K562 (cell line): Measurements from ENCODE around the gene KLHDC10. TPM values are rescaled to one million over a fixed set of nuclear protein-coding genes. Genes with fewer than 3 reads are reported as not detected.

Experiments used
- ATF7 ChIP-seq: fragments of 450-650 bp; IDR thresholded peaks from 2 replicates; pipeline ENCODE4 v1.7.1; 2014; ENCODE audit warnings: mild to moderate bottlenecking, moderate library complexity
- BRF2 ChIP-seq: IDR thresholded peaks from 3 replicates; pipeline ENCODE4 v1.6.1; 2011; ENCODE audit warnings: borderline replicate concordance, mild to moderate bottlenecking; ENCODE audit not compliant: insufficient read length, insufficient read depth
- DEAF1 ChIP-seq: fragments of 450-650 bp; formaldehyde crosslinking; IDR thresholded peaks from 2 replicates; pipeline ENCODE4 v1.4.0; 2020; ENCODE audit warnings: mild to moderate bottlenecking, moderate library complexity
- EHMT2 ChIP-seq: fragments of 450-650 bp; IDR thresholded peaks from 2 replicates; pipeline ENCODE4 v1.6.1; 2018; ENCODE audit warnings: antibody characterized with exemption
- FOXP4 ChIP-seq: sonication (generic); formaldehyde crosslinking; IDR thresholded peaks from 2 replicates; pipeline ENCODE4 v1.8.0; 2022; ENCODE audit warnings: mild to moderate bottlenecking, missing genetic modification reagents, borderline replicate concordance
- MXI1 ChIP-seq: IDR thresholded peaks from 2 replicates; pipeline ENCODE4 v1.6.1; 2011; ENCODE audit warnings: low read depth, mild to moderate bottlenecking, improper control_type of control experiment, low read length
- NCOR1 ChIP-seq: fragments of 450-650 bp; IDR thresholded peaks from 2 replicates; pipeline ENCODE4 v1.6.1; 2016; ENCODE audit warnings: mild to moderate bottlenecking, moderate library complexity
- PKNOX1 ChIP-seq: fragments of 450-650 bp; IDR thresholded peaks from 2 replicates; pipeline ENCODE4 v1.6.1; 2016
- PRDM10 ChIP-seq: fragments of 450-650 bp; IDR thresholded peaks from 2 replicates; pipeline ENCODE4 v1.6.1; 2018; ENCODE audit not compliant: partially characterized antibody
- ZNF511 ChIP-seq: sonication (generic); formaldehyde crosslinking; IDR thresholded peaks from 2 replicates; pipeline ENCODE4 v1.8.0; 2022; ENCODE audit warnings: mild to moderate bottlenecking, missing genetic modification reagents
- ZNF655 ChIP-seq: fragments of 250-450 bp; sonication (Bioruptor Pico); IDR thresholded peaks from 2 replicates; pipeline ENCODE4 v1.5.0; 2021
- ZNF830 ChIP-seq: fragments of 250-450 bp; sonication (Bioruptor Pico); IDR thresholded peaks from 2 replicates; pipeline ENCODE4 v1.5.0; 2021; ENCODE audit warnings: mild to moderate bottlenecking
- polyA plus RNA-seq, 8 experiments: library from polyadenylated mRNA; depleted of rRNA in 4 of 8; stranded (reverse) in 5 of 8; unstranded in 3 of 8; fragments of >200 nt; fragmentation: Nextera tagmentation in 2 of 8; fragmentation: Illumina TruSeq in 1 of 8; extraction: Ambion mirVana in 2 of 8; extraction: Trizol in 1 of 8; gene quantifications; 2 replicates each; pipeline versions ENCODE4 v1.2.1 to v1.2.3, GENCODE V29; 2011 to 2014; ENCODE audit warnings: inconsistent platforms in 1 of 8, missing spikeins in 1 of 8
- total RNA-seq, 7 experiments: library from RNA; depleted of rRNA in 6 of 7; stranded (reverse); fragments of >200 nt in 6 of 7; fragmentation: Illumina TruSeq in 2 of 7; extraction: Trizol in 2 of 7; gene quantifications; 2 replicates each; pipeline versions ENCODE4 v1.2.1 to v1.2.3, GENCODE V29; 2011 to 2021; ENCODE audit warnings: low replicate concordance in 1 of 7

KLHDC10 gene
- total and polyA plus RNA-seq, 9 of the 15 experiments (the other 6 are each of a cell fraction or from before 2014, with no cell fraction given) = 9.8 to 80.5 (median 31.4) TPM

GRCh38 chr7:130071701-130072622 lies 1.6 kb downstream of the KLHDC10 start (continued):
- peak; percentile 98 for TF ChIP-seq DEAF1 (CRISPR knock-in tag)
- TF ChIP-seq PKNOX1 = peak; percentile 70
- peak; percentile 41 for TF ChIP-seq PRDM10
- no peak for TF ChIP-seq EHMT2
- no peak for TF ChIP-seq ZNF655 (CRISPR knock-in tag)
- no peak for TF ChIP-seq FOXP4 (CRISPR knock-in tag)
- no peak for TF ChIP-seq ZNF830
- TF ChIP-seq ZNF511 (CRISPR knock-in tag) = no peak
- 0 out of 2 replicates have a peak, but pooled peaks have one; percentile 54 for TF ChIP-seq MXI1
- no peak for TF ChIP-seq BRF2
- TF ChIP-seq NCOR1 = no peak
- TF ChIP-seq ATF7 = peak; percentile 20; the same call in 1 of the 2 replicates
